Activated T-helper 1 cell treated with anti-CD3 and anti-CD28 coated beads, Interleukin-12 subunit alpha, Interleukin-12 subunit beta, Interleukin-2, Interleukin-4 antibody, amounts not matched to agents 30 ng/mL and 10 ng/mL and 1 ng/mL, durations not matched to agents 14 hours and 24 hours and 36 hours (primary cell): ENCODE results near the gene POC1B. TPM values are rescaled to one million over a fixed set of nuclear protein-coding genes. Genes with fewer than 3 reads are reported as not detected.

Experiments
- DNase-seq: peaks from one replicate; pipeline ENCODE4 v3.0.0; 2021; ENCODE audit warnings: low spot score
- H3K27ac Mint-ChIP-seq: one replicate; pipeline ENCODE4 v1.8.0; 2021; ENCODE audit warnings: mild to moderate bottlenecking, mixed read lengths
- H3K27me3 Mint-ChIP-seq: one replicate; pipeline ENCODE4 v1.8.0; 2022; ENCODE audit warnings: mild to moderate bottlenecking, moderate library complexity, mixed read lengths; ENCODE audit not compliant: insufficient read depth
- H3K36me3 Mint-ChIP-seq: one replicate; pipeline ENCODE4 v1.8.0; 2021; ENCODE audit warnings: low read depth, mixed read lengths
- H3K4me1 Mint-ChIP-seq: one replicate; pipeline ENCODE4 v1.8.0; 2021; ENCODE audit warnings: low read depth, mixed read lengths
- H3K4me3 Mint-ChIP-seq: one replicate; pipeline ENCODE4 v1.8.0; 2021; ENCODE audit warnings: mild to moderate bottlenecking, moderate library complexity, mixed read lengths
- H3K9me3 Mint-ChIP-seq: one replicate; pipeline ENCODE4 v1.8.0; 2021; ENCODE audit warnings: mixed read lengths
- intact Hi-C: fragments of 100-400 bp; cut with micrococcal nuclease; formaldehyde crosslinking; loops from one replicate; pipeline ENCODE4 v1.15.1; 2024
- total RNA-seq: library from RNA; stranded (reverse); gene quantifications from 2 replicates; pipeline ENCODE4 v1.2.3, GENCODE V29; 2022

The POC1B gene
- total RNA-seq, 1 donor from 2014 or later: 22.0 TPM

DNA sequence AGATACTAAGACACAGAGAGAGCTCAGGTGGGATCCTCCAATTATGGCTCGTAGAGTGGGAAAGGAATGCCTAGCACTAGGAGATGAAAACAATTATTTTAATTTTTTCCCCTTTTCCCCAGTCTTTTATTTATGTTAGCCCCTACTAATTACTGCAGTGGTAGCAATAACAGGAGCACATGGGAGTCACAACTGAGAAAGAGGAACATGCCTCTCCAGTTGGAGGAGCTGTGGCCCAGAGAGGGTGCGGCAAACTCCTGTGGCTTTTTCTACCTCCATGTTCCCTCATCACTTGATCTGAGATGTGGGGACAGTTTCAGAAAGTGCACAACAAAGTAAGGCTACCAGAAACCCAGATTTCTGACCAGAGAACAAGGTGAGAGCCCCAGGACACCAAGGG is 25.9 kb upstream of the POC1B start:
- Mint-ChIP-seq H3K4me3 (no peak overlapping the region), H3K27me3 (peaks cover 2% of the 10 kb centered on the region), H3K9me3 (peaks cover 8% of the 10 kb centered on the region), H3K4me1 (no peaks in the 10 kb centered on the region), H3K27ac (no peak overlapping the region), H3K36me3 (no peaks in the 10 kb centered on the region)
- no peak for DNase-seq
- intact Hi-C loops: no loop called here

DNA sequence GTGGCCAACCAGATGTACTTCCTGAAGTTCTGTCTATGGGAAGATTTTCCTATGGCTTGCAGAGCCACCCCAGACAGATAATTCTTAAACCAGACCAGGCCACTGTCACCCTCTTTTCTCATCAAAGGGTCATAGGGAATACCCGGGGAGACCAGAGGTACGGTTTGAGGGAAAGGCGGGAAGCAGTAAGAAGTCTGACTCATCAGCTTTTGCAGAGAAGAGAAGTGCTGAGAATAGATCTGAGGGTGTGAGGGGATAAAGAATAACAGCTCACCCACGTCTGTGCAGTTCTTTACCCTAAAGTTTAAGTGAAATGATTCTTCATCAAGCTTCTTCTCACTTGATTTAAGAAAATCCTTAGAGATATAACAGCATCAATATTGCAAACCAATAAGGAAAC is 21.3 kb upstream of the POC1B start:
- Mint-ChIP-seq H3K4me3 (no peak overlapping the region), H3K27ac (no peak overlapping the region), H3K9me3 (no peaks in the 10 kb centered on the region), H3K36me3 (no peaks in the 10 kb centered on the region), H3K27me3 (no peaks in the 10 kb centered on the region), H3K4me1 (peaks cover 10% of the 10 kb centered on the region)
- intact Hi-C loops: loop anchor here (10.0 kb wide), 2 partner anchors 628 to 708 kb away; no protein-coding TSS in a partner anchor
- no peak for DNase-seq

DNA sequence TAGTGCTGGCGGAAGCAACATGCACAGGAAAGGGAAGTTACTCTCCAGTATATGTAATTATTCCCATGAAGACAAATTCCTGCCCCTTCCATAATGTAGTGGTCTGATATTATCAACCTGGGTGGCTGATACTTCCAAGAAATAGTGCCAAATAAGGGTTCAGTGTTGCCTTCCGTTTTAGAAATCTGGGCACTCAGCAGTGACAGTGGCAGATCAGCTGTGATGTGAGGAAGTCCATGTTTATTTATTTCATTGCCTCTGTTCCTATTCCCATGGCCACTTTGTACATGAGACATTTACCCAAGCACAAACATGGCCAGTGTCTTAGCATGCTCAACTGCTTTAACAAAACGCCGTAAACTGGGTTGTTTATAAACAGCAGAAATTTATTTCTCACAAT is 20.3 kb upstream of the POC1B start:
- Mint-ChIP-seq H3K36me3 (no peaks in the 10 kb centered on the region), H3K4me3 (no peak overlapping the region), H3K27ac (no peak overlapping the region), H3K9me3 (no peaks in the 10 kb centered on the region), H3K4me1 (peaks cover 10% of the 10 kb centered on the region), H3K27me3 (no peaks in the 10 kb centered on the region)
- intact Hi-C loops: loop anchor here (10.0 kb wide), 2 partner anchors 629 to 709 kb away; no protein-coding TSS in a partner anchor
- no peak for DNase-seq

DNA sequence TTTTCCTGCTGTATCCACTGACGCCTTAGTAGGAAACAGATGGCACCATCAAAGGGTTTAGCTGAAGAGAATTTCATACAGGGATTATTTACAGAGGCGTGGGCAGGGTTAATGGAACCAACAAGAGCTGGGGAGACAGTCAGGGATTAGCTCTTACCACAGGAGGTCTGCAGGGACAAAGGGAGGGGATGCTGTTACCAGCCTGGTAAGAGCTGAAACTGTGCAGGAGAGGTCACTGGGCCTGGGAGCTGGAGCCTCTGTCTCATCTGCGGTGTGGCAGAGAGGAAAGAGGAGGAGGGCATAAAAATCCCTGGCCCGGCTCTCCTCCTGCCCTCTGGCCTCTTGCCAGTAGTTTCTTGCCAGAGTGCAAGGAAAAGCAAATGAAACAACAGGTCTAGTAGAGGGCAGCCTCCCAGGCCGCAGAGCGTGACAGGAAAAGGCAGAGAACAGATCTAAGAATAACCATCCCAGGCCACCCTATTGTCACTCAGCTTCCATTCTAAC is 18.9 kb upstream of the POC1B start:
- intact Hi-C loops: loop anchor here (5.0 to 10.0 kb wide), 4 partner anchors 318 to 710 kb away; no protein-coding TSS in a partner anchor
- Mint-ChIP-seq H3K36me3 (no peaks in the 10 kb centered on the region), H3K27me3 (no peaks in the 10 kb centered on the region), H3K4me1 (peaks cover 10% of the 10 kb centered on the region), H3K4me3 (no peak overlapping the region), H3K27ac (no peak overlapping the region), H3K9me3 (no peaks in the 10 kb centered on the region)
- DNase-seq: no peak

DNA sequence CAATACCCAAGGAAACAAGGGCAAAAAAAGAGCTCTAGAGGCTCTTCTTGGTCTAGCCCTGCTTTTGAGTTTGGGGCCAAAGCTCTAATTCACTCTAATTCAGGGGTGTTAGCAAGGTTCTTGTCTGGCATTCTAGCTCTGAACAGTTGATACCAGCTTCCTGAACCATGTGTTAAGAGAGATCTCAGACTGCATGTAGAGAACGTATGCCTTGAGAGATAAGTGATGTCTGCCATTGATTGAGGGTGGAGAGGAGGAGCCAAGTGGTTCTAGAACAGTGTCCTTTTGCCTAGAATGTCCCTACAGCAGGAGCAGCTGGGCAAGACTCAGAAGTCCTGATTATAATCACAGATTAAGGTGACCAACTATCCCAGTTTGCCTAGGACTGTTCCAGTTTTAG is 18.2 kb upstream of the POC1B start:
- no peaks in the 10 kb centered on the region for H3K36me3 Mint-ChIP-seq
- H3K4me1 Mint-ChIP-seq: peaks cover 10% of the 10 kb centered on the region
- no peak for DNase-seq
- H3K27me3 Mint-ChIP-seq: no peaks in the 10 kb centered on the region
- intact Hi-C loops: loop anchor here (5.0 to 10.0 kb wide), 4 partner anchors 318 to 711 kb away; no protein-coding TSS in a partner anchor
- H3K27ac Mint-ChIP-seq: no peak overlapping the region
- no peaks in the 10 kb centered on the region for H3K9me3 Mint-ChIP-seq
- H3K4me3 Mint-ChIP-seq: no peak overlapping the region

DNA sequence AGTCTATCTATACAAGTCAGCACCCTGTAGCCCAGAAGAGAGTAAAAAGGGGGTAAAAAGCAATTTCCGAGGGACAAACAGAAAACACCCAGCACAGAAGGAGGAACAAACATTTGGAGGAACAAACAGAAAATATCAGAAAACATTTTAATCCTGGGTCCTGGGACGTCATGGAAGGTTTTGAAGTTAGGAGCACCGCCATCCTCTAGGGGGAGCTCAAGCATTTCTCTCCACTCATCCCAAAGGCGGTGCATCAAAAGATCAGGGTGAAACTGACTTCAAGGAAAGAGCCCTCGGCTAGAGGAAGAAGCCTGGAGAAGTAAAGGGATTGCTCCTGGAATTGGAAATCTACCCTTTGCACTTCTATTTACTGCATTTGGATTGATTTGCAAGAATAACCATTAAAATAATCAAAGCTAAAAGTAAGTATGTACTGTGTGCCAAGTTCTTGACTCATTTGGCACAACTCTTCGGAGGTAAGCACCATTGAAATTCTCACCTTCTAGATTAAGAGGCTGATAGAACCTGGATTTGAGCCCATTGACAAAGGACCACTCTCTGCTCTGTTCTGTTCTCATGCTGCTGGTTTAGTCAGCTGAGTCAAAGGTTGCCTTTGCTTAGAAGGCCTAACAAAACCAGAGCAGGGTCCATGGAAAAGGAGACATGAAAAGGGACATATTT is 17.2 kb upstream of the POC1B start:
- peak; percentile 43 for DNase-seq
- no peak overlapping the region for H3K27ac Mint-ChIP-seq
- no peaks in the 10 kb centered on the region for H3K36me3 Mint-ChIP-seq
- H3K27me3 Mint-ChIP-seq: no peaks in the 10 kb centered on the region
- intact Hi-C loops: loop anchor here (1.0 to 10.0 kb wide), 9 partner anchors 166 to 1416 kb away; partner anchors contain the start of gene ATP2B1
- H3K4me3 Mint-ChIP-seq: no peak overlapping the region
- no peaks in the 10 kb centered on the region for H3K9me3 Mint-ChIP-seq
- H3K4me1 Mint-ChIP-seq: peaks cover 10% of the 10 kb centered on the region

DNA sequence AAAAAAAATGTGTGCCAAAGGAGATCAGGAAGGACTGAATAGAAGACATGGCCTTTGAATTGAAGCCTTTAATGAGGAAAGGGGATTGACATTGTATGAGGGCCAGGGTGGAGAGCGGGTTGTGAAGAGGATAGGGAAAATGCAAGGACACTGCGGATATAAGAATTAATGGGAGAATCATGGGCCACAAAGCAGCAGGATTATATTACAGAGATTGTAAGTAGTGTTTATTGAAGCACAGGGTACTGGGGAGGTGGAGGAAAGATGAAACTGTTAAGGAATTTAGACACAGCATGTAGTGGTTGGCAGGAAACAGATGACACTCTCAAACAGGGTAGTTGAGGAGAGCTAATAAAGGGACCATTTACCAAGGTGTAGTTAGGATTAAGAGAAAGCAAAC is 16.4 kb upstream of the POC1B start:
- peaks cover 10% of the 10 kb centered on the region for H3K4me1 Mint-ChIP-seq
- no peaks in the 10 kb centered on the region for H3K36me3 Mint-ChIP-seq
- no peaks in the 10 kb centered on the region for H3K9me3 Mint-ChIP-seq
- no peaks in the 10 kb centered on the region for H3K27me3 Mint-ChIP-seq
- H3K4me3 Mint-ChIP-seq: no peak overlapping the region
- peak overlapping the region; percentile 17 for H3K27ac Mint-ChIP-seq
- intact Hi-C loops: loop anchor here (2.0 to 10.0 kb wide), 6 partner anchors 167 to 1313 kb away; partner anchors contain the start of gene ATP2B1
- DNase-seq: no peak

DNA sequence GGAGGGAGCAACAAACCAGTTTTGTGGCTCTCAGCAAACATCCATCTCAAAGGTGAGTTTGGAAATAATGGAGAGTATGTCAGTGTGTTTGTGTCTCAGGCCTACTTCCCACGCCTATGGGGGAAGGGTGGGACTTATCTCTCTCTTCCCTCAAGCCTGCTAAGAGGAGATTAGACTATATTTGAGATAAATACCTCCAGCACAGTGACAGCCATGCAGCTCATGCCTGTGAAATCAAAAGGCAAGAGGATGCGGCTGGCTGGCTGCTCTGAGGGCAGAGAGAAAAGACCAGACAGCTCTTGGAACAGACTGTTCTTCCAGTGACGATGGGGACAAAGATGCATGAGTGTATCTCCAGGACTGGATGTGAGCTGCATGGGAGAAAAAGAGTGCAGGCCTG is 14.7 kb upstream of the POC1B start:
- no peaks in the 10 kb centered on the region for H3K9me3 Mint-ChIP-seq
- no peaks in the 10 kb centered on the region for H3K27me3 Mint-ChIP-seq
- intact Hi-C loops: loop anchor here (5.0 to 10.0 kb wide), 4 partner anchors 322 to 714 kb away; no protein-coding TSS in a partner anchor
- H3K4me3 Mint-ChIP-seq: no peak overlapping the region
- H3K4me1 Mint-ChIP-seq: peaks cover 10% of the 10 kb centered on the region
- no peak overlapping the region for H3K27ac Mint-ChIP-seq
- DNase-seq: no peak
- H3K36me3 Mint-ChIP-seq: no peaks in the 10 kb centered on the region

DNA sequence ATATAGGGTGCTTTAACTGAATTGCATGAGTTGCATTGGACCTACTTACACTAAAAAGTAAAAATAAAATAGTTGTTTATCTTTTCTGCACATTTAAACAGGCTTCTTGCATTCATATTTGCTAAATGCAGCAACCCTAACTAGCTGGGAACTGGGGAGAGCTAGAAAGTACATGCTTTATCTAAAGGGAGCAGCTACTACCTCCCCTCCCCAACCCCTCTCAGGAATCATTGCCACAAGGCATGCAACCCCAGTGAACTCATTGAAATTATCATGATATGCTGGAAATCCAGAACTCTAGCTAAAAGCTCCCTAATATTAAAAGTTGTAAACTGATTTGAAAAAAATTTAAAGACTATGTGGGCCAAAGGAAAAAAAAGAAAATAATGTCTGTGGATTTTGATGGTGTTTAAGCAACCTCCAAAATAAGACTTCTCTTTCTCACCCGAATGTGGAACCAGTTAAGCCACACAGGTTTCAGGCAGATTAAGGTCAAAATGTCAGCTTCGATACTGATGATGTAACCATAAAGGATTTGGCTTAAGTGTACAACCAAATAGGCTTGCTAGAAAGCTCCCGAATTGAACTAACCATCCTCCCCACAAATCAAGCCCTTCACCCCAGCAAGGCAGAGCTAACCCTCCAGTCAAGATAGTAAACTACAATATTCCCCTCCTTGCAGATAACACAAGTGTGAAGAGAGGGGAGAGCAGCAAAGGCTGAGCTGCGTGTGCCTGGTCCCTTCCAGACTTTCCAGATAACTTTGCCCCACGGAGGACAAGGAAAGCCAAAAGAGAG is 13.8 kb upstream of the POC1B start:
- DNase-seq: no peak
- Mint-ChIP-seq H3K27ac (no peak overlapping the region), H3K36me3 (no peaks in the 10 kb centered on the region), H3K9me3 (no peaks in the 10 kb centered on the region), H3K27me3 (no peaks in the 10 kb centered on the region), H3K4me3 (no peak overlapping the region), H3K4me1 (peaks cover 10% of the 10 kb centered on the region)
- intact Hi-C loops: loop anchor here (5.0 to 10.0 kb wide), 4 partner anchors 323 to 715 kb away; no protein-coding TSS in a partner anchor

DNA sequence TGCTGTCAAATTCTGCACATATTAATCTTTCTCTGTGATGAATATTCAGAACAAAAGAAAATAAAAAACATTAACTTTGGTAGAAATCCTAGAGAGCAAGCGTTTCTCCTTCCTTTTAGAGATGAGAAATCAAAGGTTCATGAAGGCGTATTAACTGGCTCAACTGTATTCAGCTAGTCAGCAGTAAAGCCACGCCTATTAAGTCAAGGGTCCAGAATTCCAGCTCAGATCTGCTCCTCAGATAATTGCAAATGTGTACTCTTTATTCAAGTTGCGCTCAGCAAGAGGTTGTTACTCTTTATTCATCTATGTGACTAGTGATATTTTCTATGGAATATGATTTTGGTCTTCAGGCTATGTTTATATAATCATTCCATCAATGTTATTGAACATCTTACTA is 13.1 kb upstream of the POC1B start:
- H3K9me3 Mint-ChIP-seq: no peaks in the 10 kb centered on the region
- no peak overlapping the region for H3K27ac Mint-ChIP-seq
- H3K4me1 Mint-ChIP-seq: peaks cover 10% of the 10 kb centered on the region
- no peaks in the 10 kb centered on the region for H3K36me3 Mint-ChIP-seq
- H3K4me3 Mint-ChIP-seq: no peak overlapping the region
- intact Hi-C loops: no loop called here
- DNase-seq: no peak
- H3K27me3 Mint-ChIP-seq: no peaks in the 10 kb centered on the region

DNA sequence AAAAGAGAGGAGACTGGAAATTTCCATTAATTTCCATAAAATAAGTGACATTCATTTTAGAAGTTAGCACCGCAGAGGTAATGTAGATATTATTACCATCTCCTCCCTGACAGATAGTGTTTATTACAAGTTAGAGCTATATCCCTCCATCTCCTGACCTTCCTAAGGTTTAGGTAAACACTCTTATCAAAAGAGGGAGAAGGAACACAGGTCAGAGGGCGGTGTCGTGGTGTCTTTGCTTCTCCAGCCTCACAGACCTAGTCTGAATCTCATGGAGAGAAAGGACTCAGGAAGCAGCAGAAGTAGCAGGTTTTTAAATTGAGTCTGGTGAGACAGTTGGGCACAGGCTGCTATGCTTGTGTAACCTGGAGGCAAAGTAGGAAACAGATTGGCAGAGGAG is 11.5 kb upstream of the POC1B start:
- H3K27ac Mint-ChIP-seq: no peak overlapping the region
- H3K36me3 Mint-ChIP-seq: no peaks in the 10 kb centered on the region
- peaks cover 3% of the 10 kb centered on the region for H3K4me1 Mint-ChIP-seq
- H3K27me3 Mint-ChIP-seq: no peaks in the 10 kb centered on the region
- intact Hi-C loops: no loop called here
- no peak overlapping the region for H3K4me3 Mint-ChIP-seq
- no peaks in the 10 kb centered on the region for H3K9me3 Mint-ChIP-seq
- no peak for DNase-seq

DNA sequence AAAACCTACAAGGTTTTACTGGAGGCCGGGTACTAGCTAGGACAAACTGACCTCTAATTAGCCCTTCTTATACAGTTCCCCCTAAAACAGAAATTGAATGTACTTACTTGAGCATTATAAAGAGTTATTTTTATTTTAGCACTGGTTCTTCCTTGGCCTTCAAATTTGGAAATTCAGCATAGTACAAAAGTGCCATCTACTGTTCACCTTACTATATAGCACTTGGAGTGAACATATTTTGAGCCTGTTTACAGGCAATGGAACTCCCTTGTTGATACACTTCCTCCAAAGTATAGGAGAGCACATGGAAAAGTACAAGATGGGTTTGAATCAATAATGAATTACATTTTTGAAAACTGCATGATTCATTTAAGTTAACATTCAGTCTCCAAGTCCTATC is 3.9 kb upstream of the POC1B start:
- Mint-ChIP-seq H3K36me3 (peaks cover 5% of the 10 kb centered on the region), H3K4me1 (peaks cover 25% of the 10 kb centered on the region), H3K27me3 (no peaks in the 10 kb centered on the region), H3K4me3 (no peak overlapping the region), H3K9me3 (no peaks in the 10 kb centered on the region), H3K27ac (no peak overlapping the region)
- DNase-seq: no peak
- intact Hi-C loops: loop anchor here (1.0 to 10.0 kb wide), 10 partner anchors 59 to 1492 kb away; a partner anchor contains a TSS

DNA sequence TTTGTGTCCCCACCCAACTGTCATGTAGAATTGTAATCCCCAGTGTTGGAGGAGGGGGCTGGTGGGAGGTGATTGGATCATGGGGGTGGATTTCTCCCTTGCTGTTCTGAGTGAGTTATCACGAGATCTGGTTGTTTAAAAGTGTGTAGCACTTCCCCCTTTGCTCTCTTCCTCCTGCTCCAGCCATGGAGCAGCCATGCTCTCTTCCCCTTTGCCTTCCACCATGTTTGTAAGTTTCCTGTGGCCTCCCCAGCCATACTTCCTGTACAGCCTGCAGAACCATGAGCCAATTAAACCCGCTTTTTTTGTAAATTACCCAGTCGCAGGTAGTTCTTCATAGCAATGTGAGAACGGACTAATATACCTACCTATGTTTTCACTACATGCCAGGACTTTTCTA is 2.6 kb upstream of the POC1B start:
- H3K4me1 Mint-ChIP-seq: peaks cover 32% of the 10 kb centered on the region
- intact Hi-C loops: loop anchor here (2.0 to 10.0 kb wide), 7 partner anchors 136 to 1491 kb away; a partner anchor contains a TSS
- H3K27ac Mint-ChIP-seq: no peak overlapping the region
- peaks cover 12% of the 10 kb centered on the region for H3K36me3 Mint-ChIP-seq
- no peaks in the 10 kb centered on the region for H3K27me3 Mint-ChIP-seq
- DNase-seq: no peak
- H3K9me3 Mint-ChIP-seq: no peaks in the 10 kb centered on the region
- H3K4me3 Mint-ChIP-seq: no peak overlapping the region
